HUES48 (cell line): ENCODE data around the gene LRRC42.

Source experiments
- H3K27ac ChIP-seq: one replicate; pipeline ENCODE4 v1.7.0; 2013; ENCODE audit warnings: low read depth, low read length, inconsistent platforms
- H3K27me3 ChIP-seq: 2 replicates; pipeline ENCODE4 v1.6.1; 2013; ENCODE audit warnings: mild to moderate bottlenecking, low read length; ENCODE audit not compliant: control insufficient read depth, insufficient read depth
- H3K36me3 ChIP-seq: 2 replicates; pipeline ENCODE4 v1.6.1; 2013; ENCODE audit warnings: low read length; ENCODE audit not compliant: control insufficient read depth, insufficient read depth
- H3K4me1 ChIP-seq: 2 replicates; pipeline ENCODE4 v1.6.1; 2013; ENCODE audit warnings: mild to moderate bottlenecking, low read length; ENCODE audit not compliant: control insufficient read depth, insufficient read depth
- H3K4me3 ChIP-seq: 2 replicates; pipeline ENCODE4 v1.5.1; 2013; ENCODE audit warnings: mild to moderate bottlenecking, low read depth, low read length
- H3K9ac ChIP-seq: 2 replicates; pipeline ENCODE4 v1.6.1; 2013; ENCODE audit warnings: mild to moderate bottlenecking, low read depth, low read length, moderate library complexity
- H3K9me3 ChIP-seq: 2 replicates; pipeline ENCODE4 v1.6.1; 2013; ENCODE audit warnings: low read length; ENCODE audit not compliant: control insufficient read depth, insufficient read depth

Gene LRRC42

DNA sequence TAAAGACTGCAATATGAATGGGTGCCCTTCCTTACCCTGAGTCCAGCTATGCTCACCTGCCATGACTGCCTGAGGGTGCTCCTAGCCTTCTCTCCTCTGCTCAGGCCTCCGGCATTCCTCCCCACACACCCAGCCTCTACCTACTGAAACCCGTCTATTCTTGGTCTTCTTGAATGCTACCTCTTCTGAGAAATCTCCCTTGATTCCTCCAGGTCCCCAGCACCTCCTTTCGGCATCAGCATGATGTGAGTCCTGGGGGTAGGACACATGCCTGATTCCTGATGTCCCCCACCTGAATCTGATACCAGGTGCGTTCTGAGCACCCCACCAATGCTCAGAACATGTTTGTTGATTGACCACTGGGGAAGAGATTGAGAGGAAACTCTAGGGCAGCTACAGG lies 63.3 kb downstream of the LRRC42 start:
- no peaks in the 10 kb centered on the region for H3K4me1 ChIP-seq
- H3K4me3 ChIP-seq = no peak overlapping the region
- H3K9me3 ChIP-seq = no peaks in the 10 kb centered on the region
- no peaks in the 10 kb centered on the region for H3K36me3 ChIP-seq
- H3K27me3 ChIP-seq = no peaks in the 10 kb centered on the region
- no peak overlapping the region for H3K9ac ChIP-seq
- H3K27ac ChIP-seq = no peak overlapping the region

DNA sequence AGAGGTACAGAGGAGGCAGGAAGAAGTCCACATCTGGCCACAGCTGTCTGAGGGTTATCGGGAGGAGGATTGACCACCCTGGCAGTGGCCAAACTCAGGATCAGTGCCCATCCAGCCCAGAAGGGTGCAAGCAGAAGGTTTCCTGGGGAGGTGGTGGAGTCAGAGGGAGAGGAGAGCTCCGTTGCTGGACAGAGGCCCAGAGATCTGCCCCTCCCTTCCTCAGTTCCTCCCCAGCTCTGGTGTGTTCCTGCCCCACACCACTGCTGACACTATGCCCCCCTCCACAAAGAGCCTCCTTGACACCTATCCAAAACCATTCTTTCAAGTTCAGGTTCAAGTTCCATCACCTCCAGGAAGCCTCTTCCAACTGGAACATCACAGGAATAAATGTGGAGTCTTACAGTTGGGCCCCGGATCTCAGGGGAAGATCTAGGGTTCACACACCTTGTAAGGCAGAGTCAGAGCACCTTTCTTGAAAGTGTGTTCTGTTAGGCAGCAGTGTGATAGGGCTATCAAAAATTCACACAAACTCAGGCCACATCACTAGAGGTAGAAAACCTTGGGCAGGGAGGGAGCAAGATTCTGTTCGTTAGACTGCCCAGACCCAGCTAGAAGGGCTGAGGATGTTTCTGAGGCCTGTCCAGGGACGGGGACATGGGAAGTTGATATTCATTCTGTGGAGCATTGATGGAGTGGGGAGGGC lies 64.4 kb downstream of the LRRC42 start:
- H3K27me3 ChIP-seq = no peaks in the 10 kb centered on the region
- no peak overlapping the region for H3K9ac ChIP-seq
- no peak overlapping the region for H3K4me3 ChIP-seq
- no peaks in the 10 kb centered on the region for H3K36me3 ChIP-seq
- no peaks in the 10 kb centered on the region for H3K9me3 ChIP-seq
- no peaks in the 10 kb centered on the region for H3K4me1 ChIP-seq
- H3K27ac ChIP-seq = no peak overlapping the region

DNA sequence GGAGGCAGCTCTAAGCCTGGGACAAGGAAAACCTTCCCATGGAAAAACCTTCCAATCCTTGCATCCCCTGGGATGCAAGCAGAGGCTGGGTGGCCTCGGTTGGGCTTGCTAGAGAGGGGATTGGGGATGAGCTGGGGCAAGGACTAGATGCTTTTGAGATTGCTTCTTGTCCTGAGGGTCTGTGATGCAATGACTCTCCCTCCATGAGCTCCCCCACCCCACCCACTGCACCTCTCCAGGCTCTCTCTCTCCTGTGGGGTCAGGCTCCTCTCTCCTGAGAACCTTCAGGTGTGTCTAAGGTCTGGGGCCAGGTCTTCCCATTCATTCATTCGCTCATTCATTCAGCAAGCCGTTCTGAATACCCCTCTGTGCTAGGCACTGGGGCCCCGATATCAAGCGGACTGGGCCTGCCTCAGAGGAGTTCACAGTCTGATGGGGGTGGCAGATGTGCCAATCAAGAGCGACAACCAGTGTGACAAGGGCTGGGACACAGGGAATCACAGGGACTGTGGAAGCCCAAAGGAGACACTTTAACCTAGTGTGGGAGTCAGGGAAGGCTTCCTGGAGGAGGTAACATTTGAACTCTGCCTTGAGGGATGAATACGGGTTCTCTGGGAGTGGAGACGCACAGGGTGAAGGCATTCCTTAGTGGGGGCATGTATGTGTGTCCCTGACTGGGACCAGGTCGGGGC lies 65.3 kb downstream of the LRRC42 start:
- no peaks in the 10 kb centered on the region for H3K27me3 ChIP-seq
- H3K9ac ChIP-seq = no peak overlapping the region
- H3K9me3 ChIP-seq = no peaks in the 10 kb centered on the region
- H3K4me1 ChIP-seq = no peaks in the 10 kb centered on the region
- H3K36me3 ChIP-seq = no peaks in the 10 kb centered on the region
- no peak overlapping the region for H3K27ac ChIP-seq
- H3K4me3 ChIP-seq = no peak overlapping the region

DNA sequence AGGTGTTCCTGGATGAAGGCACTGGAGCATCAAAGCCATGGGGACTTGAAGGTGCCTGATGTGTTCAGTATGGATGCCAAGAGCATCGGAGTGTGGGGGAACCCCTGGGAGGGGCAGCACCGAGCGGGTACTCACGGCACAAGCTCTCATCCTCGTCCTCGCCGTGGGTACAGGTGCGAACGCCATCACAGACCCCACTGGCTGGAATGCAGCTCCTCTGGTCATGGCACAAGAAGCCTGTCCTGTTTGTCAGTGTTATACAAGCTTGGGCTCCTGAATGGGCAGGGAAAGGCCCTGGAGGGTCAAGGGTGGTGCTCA lies 65.8 kb downstream of the LRRC42 start:
- Histone ChIP-seq H3K27me3 (no peaks in the 10 kb centered on the region), H3K27ac (no peak overlapping the region), H3K4me3 (no peak overlapping the region), H3K4me1 (no peaks in the 10 kb centered on the region), H3K9me3 (no peaks in the 10 kb centered on the region), H3K36me3 (no peaks in the 10 kb centered on the region), H3K9ac (no peak overlapping the region)

DNA sequence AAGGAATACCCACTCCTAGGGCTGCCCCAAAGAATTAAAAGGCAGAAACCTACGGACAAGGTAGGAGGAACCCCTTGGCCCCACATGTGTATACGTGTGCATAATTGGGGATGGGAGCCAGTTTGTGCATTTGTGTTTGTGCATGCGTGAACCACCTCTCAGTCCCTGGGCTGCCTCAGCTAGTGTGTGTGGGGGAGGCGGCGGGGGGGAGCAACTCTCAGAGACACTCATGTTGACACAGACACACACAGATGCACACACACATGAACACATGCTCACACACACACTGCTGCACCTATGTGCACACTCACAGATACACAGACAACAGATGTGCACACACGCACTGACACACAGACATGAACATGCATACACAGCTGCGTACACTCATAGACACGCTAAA lies 66.7 kb downstream of the LRRC42 start:
- no peak overlapping the region for H3K4me3 ChIP-seq
- no peak overlapping the region for H3K9ac ChIP-seq
- H3K36me3 ChIP-seq = no peaks in the 10 kb centered on the region
- H3K4me1 ChIP-seq = no peaks in the 10 kb centered on the region
- H3K9me3 ChIP-seq = no peaks in the 10 kb centered on the region
- no peaks in the 10 kb centered on the region for H3K27me3 ChIP-seq
- no peak overlapping the region for H3K27ac ChIP-seq

DNA sequence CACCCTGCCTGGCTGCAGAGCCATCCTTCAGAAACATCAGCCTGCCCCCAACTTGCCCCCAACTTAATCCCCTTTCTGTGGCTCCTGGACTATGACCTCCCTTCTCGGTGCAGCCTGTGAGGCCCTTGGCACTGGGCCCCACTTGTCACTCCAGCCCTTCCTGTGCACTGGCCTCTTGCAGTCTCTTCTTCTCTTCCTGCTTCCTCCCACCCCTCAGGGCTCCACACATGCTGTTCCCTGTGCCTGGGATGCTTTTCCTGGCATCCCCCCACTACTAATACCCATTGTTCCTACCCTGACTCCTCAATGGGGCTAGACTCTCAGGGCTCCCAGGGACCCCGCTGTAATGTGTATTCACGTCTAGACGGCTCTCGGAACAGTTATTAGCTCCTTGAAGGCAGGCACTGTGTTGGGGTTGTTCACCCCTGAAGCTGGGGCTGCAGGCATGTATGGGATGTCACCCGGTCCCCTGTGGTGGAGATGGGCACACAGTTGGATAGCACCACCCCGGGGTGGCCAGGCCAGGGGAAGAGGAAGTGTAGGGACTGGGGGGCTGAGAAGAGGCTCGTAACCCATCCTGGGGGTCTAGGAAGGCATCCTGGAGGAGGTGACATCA lies 67.4 kb downstream of the LRRC42 start:
- H3K27ac ChIP-seq = no peak overlapping the region
- H3K9ac ChIP-seq = no peak overlapping the region
- no peaks in the 10 kb centered on the region for H3K36me3 ChIP-seq
- no peaks in the 10 kb centered on the region for H3K4me1 ChIP-seq
- H3K9me3 ChIP-seq = no peaks in the 10 kb centered on the region
- H3K27me3 ChIP-seq = no peaks in the 10 kb centered on the region
- H3K4me3 ChIP-seq = no peak overlapping the region

DNA sequence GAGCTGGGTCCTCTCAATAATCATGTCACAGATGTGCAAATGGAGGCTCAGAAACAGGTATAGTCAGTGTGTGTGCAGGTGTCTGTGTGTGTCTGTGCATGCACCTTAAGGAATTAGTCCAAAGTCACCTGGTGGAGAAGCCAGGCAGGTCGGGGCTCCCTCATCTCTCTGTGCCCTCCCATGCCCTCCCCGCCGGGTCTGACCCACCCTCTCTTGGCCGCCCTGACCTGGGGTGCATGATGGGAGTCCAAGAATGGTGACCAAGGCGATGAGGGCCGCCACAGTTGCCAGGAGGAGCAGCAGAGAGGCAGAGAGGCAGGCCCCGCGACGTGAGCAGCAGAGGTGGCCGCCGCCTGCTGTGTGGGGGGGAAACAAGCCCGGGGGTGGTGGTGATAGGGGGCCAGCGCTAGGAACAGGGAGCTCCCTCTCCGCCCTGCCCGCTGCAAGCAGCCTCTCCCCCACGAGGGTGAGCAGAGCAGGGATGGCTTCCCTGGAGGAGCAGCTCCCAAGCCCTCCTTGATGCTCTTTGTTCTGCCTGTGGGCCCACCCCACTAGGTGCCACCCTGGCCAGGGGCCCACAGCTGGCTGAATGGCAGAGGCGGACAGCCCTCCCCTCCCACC lies 68.0 kb downstream of the LRRC42 start:
- Histone ChIP-seq H3K27ac (no peak overlapping the region), H3K9ac (no peak overlapping the region), H3K4me3 (no peak overlapping the region), H3K4me1 (no peaks in the 10 kb centered on the region), H3K36me3 (no peaks in the 10 kb centered on the region), H3K27me3 (no peaks in the 10 kb centered on the region), H3K9me3 (no peaks in the 10 kb centered on the region)

DNA sequence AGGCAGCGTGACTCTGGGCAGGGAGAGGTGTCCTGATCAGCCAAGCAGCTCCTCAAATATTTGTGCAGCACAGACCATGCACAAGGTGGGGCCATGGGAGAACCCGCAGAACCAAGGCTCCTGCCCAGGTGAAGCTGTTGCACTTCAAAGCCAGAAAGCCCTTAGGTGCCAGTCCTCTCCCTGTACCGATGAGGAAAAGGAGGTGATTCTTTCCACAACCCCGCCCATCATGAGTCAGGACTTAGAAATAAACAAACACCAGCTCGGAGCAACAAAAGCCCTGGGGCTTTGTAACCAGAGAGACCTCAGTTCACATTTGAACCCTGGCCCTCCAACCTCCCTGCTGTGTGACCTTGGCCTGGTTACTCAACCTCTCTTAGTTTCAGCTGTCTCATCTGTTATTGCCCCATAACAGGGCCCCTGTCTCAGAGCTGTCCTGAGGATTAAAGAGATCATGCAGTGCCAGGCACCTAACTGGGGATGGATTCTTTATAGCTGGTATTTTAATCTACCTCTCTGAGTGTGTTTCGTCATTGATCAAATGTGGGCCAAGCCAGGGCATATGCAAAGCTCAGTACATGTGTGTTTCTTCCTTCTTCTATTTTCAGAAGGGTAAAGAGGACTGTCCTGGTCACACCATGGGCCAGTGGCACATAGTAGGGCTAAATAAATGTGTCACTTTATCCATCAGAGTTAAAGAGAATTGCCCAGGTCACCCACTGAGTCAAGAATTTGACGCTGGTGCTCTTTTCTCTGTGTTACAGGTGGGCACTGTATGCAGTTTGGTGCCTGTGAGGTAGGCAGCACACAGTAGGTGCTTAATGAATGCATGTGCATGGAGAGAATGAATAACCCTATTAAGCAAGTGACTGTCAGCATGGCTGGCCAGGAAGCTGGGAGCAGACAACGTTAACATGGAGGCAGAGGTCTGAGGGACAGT lies 70.5 kb downstream of the LRRC42 start:
- Histone ChIP-seq H3K27ac (no peak overlapping the region), H3K4me1 (no peaks in the 10 kb centered on the region), H3K27me3 (no peaks in the 10 kb centered on the region), H3K9ac (no peak overlapping the region), H3K9me3 (no peaks in the 10 kb centered on the region), H3K36me3 (no peaks in the 10 kb centered on the region), H3K4me3 (no peak overlapping the region)
